Stimulated activated CD8-positive, alpha-beta memory T cell treated with anti-CD3 and anti-CD28 coated beads, Interleukin-15, amount 100 ng/mL, for 1 hour (primary cell): ENCODE measurements around the gene SLAMF9.

Experiments
- DNase-seq: peaks from one replicate; pipeline ENCODE4 v3.0.0-alpha.2; 2020; ENCODE audit warnings: low read depth

The SLAMF9 gene

GRCh38 chr1:159945483-159946241, 8.4 kb downstream of the SLAMF9 start, which contains the start of gene IGSF9:
Gene IGSF9 (minus strand): TSS chr1:159945613. CDS start chr1:159943454, 2,159 bp downstream.
- peak; percentile 52 for DNase-seq

- no peak for DNase-seq
These were observed 9.2 kb downstream of the SLAMF9 start for GRCh38 chr1:159944623-159945455.

GRCh38 chr1:159943908-159944622, 10.0 kb downstream of the SLAMF9 start:
- no peak for DNase-seq

GRCh38 chr1:159943278-159943640, 10.8 kb downstream of the SLAMF9 start:
- no peak for DNase-seq

GRCh38 chr1:159942632-159943277, 11.3 kb downstream of the SLAMF9 start:
- no peak for DNase-seq

- no peak for DNase-seq
These were observed 12.2 kb downstream of the SLAMF9 start for GRCh38 chr1:159941591-159942560.

- DNase-seq, result no peak
These were observed 12.9 kb downstream of the SLAMF9 start for GRCh38 chr1:159941141-159941540.

GRCh38 chr1:159940006-159940620, 13.9 kb downstream of the SLAMF9 start:
- no peak for DNase-seq

- DNase-seq, result no peak
These were observed 14.4 kb downstream of the SLAMF9 start for GRCh38 chr1:159939678-159940002.

- DNase-seq, result no peak
These were observed 14.9 kb downstream of the SLAMF9 start for GRCh38 chr1:159938905-159939677.

- no peak for DNase-seq
These were observed 15.7 kb downstream of the SLAMF9 start for GRCh38 chr1:159938211-159938852.

GRCh38 chr1:159937054-159937750, 16.8 kb downstream of the SLAMF9 start:
- DNase-seq, result no peak

- DNase-seq, result peak; percentile 78
These were observed 17.6 kb downstream of the SLAMF9 start for GRCh38 chr1:159936273-159936904.

- no peak for DNase-seq
These were observed 18.2 kb downstream of the SLAMF9 start for GRCh38 chr1:159935719-159936272.

- no peak for DNase-seq
These were observed 18.7 kb downstream of the SLAMF9 start for GRCh38 chr1:159935305-159935704.

- no peak for DNase-seq
These were observed 19.6 kb downstream of the SLAMF9 start for GRCh38 chr1:159934136-159935039.

GRCh38 chr1:159933347-159933746, 20.7 kb downstream of the SLAMF9 start:
- DNase-seq, result no peak
